ENCODE data around the gene BMX.
A peak's percentile ranks its signal among the peaks of the same experiment; 100 is the strongest.

Gene BMX

GRCh38 chrX:15507005-15507404, 6.4 kb downstream of the BMX start:
- DNase-seq (ENCODE audit: low spot score) = no peak

GRCh38 chrX:15509845-15510244, 9.2 kb downstream of the BMX start:
- DNase-seq (ENCODE audit: low spot score) = no peak

DNA sequence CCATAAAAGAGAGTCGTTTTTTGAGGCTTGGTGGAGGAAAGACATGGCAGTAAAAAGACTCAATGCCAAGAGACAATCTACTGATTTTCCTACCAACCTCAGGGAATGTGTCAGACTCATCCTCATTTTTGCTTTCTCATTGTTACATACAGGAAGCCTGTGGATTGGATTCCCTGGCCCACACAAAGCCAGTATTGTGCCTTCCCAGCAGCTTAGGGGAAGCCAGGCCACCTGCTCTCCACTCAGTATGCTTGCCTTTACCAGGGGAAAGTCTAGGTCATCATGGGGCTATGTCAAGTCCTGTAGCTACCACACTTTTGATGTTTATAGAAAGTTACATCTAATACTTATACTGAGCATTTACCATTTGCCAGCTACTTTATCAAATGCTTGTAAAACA, 11.0 kb downstream of the BMX start:
- DNase-seq (ENCODE audit: low spot score) = no peak

GRCh38 chrX:15512401-15512965, 11.9 kb downstream of the BMX start:
- DNase-seq (ENCODE audit: low spot score) = no peak

- DNase-seq (ENCODE audit: low spot score) = no peak
Observed at GRCh38 chrX:15514279-15514678, 13.7 kb downstream of the BMX start.

DNA sequence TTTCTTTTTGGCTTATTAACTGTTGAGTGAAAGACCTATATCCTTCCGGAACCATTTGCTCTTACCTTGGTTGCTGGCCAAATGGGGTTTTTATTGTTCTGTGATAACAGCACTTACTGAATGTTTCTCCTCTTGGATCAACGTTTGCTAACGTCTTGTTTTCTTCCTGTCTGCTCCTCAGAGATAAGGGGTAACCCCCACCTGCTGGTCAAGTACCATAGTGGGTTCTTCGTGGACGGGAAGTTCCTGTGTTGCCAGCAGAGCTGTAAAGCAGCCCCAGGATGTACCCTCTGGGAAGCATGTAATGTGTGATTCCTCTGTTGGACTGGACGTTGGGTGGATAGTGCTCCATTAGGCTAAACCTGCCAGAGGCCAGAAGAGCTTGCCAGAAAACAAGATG, 15.3 kb downstream of the BMX start:
- no peak for DNase-seq (ENCODE audit: low spot score)

GRCh38 chrX:15522464-15522863, 21.9 kb downstream of the BMX start:
- no peak for DNase-seq (ENCODE audit: low spot score)

DNA sequence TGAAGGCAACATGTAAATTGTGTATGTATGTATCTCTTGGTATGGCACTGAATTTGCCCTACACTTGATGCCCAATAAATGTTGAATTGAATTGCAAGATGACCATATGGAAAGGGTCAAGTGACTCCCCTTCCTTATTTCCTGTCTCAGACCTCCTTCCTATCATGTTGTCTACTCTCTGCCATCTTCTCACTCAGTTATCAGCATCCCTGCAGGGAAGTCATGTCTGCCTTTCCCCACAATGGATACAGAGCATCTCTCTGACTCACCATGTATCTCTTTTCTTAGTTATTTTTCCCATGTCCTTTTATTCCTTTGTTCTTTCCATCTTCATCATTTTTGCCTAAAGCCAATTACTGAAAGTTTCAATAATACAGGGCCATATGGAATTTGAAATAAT, 22.5 kb downstream of the BMX start:
- DNase-seq (ENCODE audit: low spot score) = no peak

DNA sequence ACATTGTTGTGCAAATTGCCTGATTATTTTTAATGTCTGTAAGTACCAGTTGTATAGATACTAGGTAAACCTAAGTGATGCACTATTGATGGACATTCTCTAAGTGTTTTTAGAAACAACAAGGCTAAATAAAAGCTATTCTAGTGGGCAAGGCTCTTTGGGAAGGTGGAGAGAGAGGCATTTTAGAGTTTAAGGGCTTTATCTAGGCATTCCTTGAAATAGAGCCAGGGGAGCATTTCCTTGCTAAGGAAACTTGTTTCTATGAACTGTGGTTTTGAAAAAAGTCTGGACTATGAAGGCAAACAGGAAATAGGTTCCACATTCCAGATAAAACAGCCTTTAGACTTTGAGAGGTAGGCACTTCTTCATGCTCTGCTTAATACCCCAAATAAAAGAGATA, 23.8 kb downstream of the BMX start:
- no peak for DNase-seq (ENCODE audit: low spot score)

- no peak for DNase-seq (ENCODE audit: low spot score)
Observed at GRCh38 chrX:15525664-15526416, 25.2 kb downstream of the BMX start.

DNA sequence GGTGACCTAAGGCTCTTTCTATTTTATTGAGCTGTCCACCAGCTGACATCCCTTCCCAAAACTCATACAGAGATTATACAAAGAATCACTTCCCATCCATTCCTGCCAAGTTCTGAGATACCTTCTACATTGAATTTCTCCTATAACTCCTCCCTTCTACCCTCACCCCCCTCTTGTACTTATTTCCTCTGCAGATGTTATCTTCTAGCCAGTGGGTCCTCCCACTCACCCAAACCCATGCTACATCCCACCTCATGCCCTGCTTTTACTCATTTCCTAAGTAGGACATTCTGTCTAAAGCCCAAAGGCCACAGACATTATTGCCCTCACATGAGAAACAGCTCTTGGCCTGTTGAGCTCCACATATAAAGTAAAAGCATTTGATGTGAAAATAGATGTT, 28.6 kb downstream of the BMX start:
- DNase-seq (ENCODE audit: low spot score) = no peak

GRCh38 chrX:15530318-15530717, 29.7 kb downstream of the BMX start:
- DNase-seq (ENCODE audit: low spot score) = no peak

DNA sequence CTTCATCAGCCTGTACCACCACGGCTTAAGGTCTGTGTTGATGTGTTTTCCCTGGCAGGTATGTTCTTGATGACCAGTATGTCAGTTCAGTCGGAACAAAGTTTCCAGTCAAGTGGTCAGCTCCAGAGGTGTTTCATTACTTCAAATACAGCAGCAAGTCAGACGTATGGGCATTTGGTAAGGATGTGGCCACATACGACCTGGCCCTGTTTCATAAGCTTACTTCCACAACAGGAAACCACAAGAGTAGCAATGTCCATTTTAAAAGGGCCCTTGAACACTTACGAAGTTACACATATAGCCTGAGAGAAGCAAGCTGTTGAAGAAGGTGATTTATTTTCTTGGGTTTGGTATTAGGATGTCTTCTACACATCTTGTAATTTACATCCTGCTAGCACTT, 46.1 kb downstream of the BMX start:
- DNase-seq (ENCODE audit: low spot score) = no peak

- no peak for DNase-seq (ENCODE audit: low spot score)
Observed at GRCh38 chrX:15547356-15547755, 46.7 kb downstream of the BMX start.

GRCh38 chrX:15549189-15550012, 48.8 kb downstream of the BMX start:
- DNase-seq (ENCODE audit: low spot score) = no peak

DNA sequence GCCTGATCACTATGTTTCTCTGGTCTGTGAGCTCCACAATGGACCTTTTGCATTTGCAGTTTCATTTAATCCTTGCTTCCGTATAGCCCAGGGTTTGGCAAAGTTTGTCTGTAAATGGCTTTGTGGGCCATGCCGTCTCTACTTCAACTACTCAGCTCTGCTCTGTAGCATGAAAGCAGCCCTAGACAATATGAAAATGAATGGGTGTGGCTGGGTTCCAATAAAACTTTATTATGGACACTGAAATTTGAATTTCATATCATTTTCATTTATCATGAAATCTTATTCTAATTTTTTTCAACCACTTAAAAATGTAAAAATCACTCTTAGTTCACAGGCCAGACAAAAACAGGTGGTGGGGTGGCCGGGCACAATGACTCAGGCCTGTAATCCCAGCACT, 58.6 kb downstream of the BMX start:
- no peak for DNase-seq (ENCODE audit: low spot score)

DNA sequence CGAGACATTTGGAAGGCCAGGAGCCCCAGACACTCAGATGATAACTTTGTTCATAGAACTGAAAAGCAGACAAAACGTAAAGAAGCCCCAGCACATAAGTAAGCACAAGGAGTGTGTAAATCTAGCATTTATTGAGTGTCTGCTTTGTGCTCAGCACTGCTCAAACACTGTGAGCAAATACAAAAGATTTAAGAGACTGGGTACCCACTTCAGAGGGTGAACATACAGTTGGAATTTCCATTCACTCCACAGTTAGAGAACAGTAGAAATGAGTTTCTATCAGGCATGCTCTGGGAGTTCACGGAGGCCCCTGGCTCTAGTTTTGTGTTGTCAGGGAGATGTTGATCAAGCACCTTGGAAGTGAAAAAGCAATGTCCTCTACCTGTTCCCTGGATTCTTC, 60.3 kb downstream of the BMX start:
- DNase-seq (ENCODE audit: low spot score) = no peak

GRCh38 chrX:15563056-15563455, 62.4 kb downstream of the BMX start:
- DNase-seq (ENCODE audit: low spot score) = no peak

DNA sequence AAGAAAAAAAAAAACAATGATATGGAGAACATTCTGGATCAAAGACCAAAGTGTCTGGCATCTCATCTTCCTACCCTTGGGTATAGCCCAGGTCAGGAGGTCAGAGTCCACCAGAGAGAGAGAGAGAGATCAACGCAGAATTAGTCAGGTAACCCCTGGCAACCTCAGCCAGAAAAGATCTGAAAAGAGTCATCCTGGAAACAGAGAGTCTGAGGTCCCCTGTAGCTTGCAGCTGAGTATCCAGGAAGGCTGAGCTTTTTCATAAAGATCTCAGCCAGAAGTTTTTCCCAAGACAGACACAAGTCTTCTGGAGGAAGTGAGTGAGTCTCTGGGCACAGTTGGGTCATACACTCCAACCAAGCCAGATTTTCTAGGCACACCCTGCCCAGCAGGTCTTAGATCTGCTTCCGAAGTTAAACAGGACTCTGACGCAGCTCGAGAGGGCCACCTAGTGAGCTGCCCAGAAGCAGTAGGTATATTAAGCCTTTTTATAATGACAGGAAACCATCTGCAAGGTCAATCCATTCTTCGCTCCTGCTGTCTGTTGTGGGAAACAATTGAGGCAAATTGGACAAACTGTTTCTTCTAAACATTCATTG, 64.5 kb downstream of the BMX start:
- DNase-seq (ENCODE audit: low spot score) = peak; percentile 15

DNA sequence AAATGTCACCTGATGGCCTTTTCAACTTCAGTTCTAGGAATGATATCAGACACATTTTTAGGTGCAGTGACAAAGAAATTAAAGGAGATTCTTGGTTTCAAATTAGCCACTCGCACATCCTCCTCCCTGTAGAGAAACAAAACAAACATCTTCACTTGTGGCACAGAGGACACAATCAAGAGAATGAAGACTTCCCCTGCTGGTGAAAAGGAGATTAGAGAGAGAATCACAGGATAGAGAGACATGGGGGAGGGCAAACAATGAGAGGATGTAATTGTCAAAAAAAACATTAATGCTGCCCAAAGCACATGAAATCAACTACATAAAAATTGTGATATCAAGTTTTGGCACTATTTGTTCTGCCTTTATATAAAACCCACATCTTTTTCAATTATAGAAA, 65.6 kb downstream of the BMX start:
- DNase-seq (ENCODE audit: low spot score) = no peak

GRCh38 chrX:15567267-15567666, 66.7 kb downstream of the BMX start:
- no peak for DNase-seq (ENCODE audit: low spot score)

GRCh38 chrX:15567886-15568616, 67.4 kb downstream of the BMX start:
- peak; percentile 3 for DNase-seq (ENCODE audit: low spot score)
